DND-41 (cell line): ENCODE results near the gene MPPE1.

Source experiments
- ATAC-seq: fragments of 200-7000 bp; cut with Tn5 transposase; 3 replicates; pipeline ENCODE4 v1.9.1; 2021; ENCODE audit warnings: low read depth; ENCODE audit not compliant: insufficient read depth
- DNase-seq: peaks from one replicate; pipeline ENCODE4 v3.0.0-alpha.2; 2020
- H2AFZ ChIP-seq: 2 replicates; pipeline ENCODE4 v1.6.0; 2012; ENCODE audit warnings: low read depth, low read length
- H3K27ac ChIP-seq: 2 replicates; pipeline ENCODE4 v1.5.1; 2012; ENCODE audit warnings: low read length, inconsistent platforms
- H3K27me3 ChIP-seq: fragments of 200-600 bp; sonication (generic); 2 replicates; pipeline ENCODE4 v1.6.0; 2012; ENCODE audit warnings: low read length, mild to moderate bottlenecking, inconsistent platforms; ENCODE audit not compliant: insufficient read depth, poor library complexity
- H3K36me3 ChIP-seq: 2 replicates; pipeline ENCODE4 v1.5.1; 2012; ENCODE audit warnings: low read length, inconsistent platforms; ENCODE audit not compliant: insufficient read depth
- H3K4me1 ChIP-seq: 2 replicates; pipeline ENCODE4 v1.5.1; 2012; ENCODE audit warnings: mild to moderate bottlenecking, low read length; ENCODE audit not compliant: insufficient read depth
- H3K4me2 ChIP-seq: 2 replicates; pipeline ENCODE4 v1.6.0; 2012; ENCODE audit warnings: mild to moderate bottlenecking, moderate library complexity, low read length, inconsistent platforms; ENCODE audit not compliant: insufficient read depth
- H3K4me3 ChIP-seq, 2 experiments: fragments of 200-600 bp in 1 of 2; shearing (Covaris generic) in 1 of 2; 2 replicates each; pipeline ENCODE4 v1.5.1; 2012 to 2016; ENCODE audit warnings: inconsistent platforms in 2 of 2, low read length in 2 of 2, mild to moderate bottlenecking in 2 of 2, low read depth in 1 of 2, moderate library complexity in 1 of 2
- H3K79me2 ChIP-seq: 2 replicates; pipeline ENCODE4 v1.6.0; 2012; ENCODE audit warnings: low read length, inconsistent platforms; ENCODE audit not compliant: insufficient read depth
- H3K9ac ChIP-seq: 2 replicates; pipeline ENCODE4 v1.6.0; 2012; ENCODE audit warnings: low read depth, mild to moderate bottlenecking, inconsistent platforms, low read length, moderate library complexity
- H3K9me3 ChIP-seq: 2 replicates; pipeline ENCODE4 v1.5.1; 2012; ENCODE audit warnings: low read length, moderate library complexity, mild to moderate bottlenecking, inconsistent platforms; ENCODE audit not compliant: insufficient read depth, severe bottlenecking
- H4K20me1 ChIP-seq: 2 replicates; pipeline ENCODE4 v1.6.0; 2012; ENCODE audit warnings: low read length; ENCODE audit not compliant: insufficient read depth
- CTCF ChIP-seq: IDR thresholded peaks from 2 replicates; pipeline ENCODE4 v1.5.1; 2012; ENCODE audit warnings: borderline replicate concordance, low read length, moderate library complexity, mild to moderate bottlenecking; ENCODE audit not compliant: poor library complexity, severe bottlenecking; ENCODE audit errors: extremely low read depth
- EZH2 ChIP-seq: IDR thresholded peaks from 3 replicates; pipeline ENCODE4 v1.6.1; 2012; ENCODE audit warnings: borderline replicate concordance, low read depth, mild to moderate bottlenecking, moderate library complexity, low read length, inconsistent platforms; ENCODE audit not compliant: severe bottlenecking

MPPE1 gene

DNA sequence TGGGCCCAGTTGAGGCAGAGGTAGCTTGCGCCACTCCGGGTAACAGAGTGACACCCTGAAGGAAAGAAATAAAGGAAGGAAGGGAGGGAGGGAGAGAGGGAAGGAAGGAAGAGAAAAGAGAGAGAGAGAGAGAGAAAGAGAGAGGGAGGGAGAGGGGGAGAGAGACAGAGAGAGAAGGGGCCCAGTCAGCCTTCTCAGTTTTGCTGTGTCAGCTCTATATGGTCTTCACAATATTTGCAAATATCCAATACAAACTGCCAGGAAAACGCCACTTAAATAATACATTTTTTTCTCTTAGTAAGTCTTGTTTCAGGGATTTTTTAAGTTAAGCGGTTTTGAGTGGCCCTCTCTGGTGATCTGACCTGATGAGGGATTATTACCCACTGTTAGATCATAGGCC, 62.5 kb downstream of the MPPE1 start:
- H3K4me1 ChIP-seq = peaks cover 11% of the 10 kb centered on the region
- no peak overlapping the region for H3K4me2 ChIP-seq

DNA sequence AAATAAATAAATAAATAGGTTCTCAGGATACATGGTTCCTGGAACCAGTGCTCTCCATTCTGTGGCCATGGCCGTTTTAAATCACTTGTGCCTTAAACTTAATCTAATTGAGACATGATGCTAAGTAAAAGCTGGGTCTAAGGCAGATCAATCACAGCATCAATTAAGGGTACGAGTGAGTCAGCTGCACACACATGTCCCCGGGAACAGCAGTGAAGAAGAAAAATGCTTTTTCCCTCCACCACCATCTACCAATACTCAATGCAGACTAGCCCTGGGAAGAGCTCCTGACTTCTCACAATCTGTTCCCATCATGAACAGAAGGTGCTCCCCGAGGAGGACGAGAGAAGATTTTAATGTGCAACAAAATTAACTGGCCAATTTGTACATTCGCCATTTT, 63.7 kb downstream of the MPPE1 start:
- no peak for TF ChIP-seq EZH2
- TF ChIP-seq CTCF = no peak
- H3K27ac ChIP-seq = no peak overlapping the region
- H3K4me2 ChIP-seq = no peak overlapping the region
- no peak for ATAC-seq
- H4K20me1 ChIP-seq = no peaks in the 10 kb centered on the region
- no peaks in the 10 kb centered on the region for H3K4me1 ChIP-seq
- no peaks in the 10 kb centered on the region for H3K9me3 ChIP-seq
- H3K4me3 ChIP-seq = no peak overlapping the region
- H3K79me2 ChIP-seq = no peaks in the 10 kb centered on the region
- no peaks in the 10 kb centered on the region for H3K36me3 ChIP-seq
- no peak for DNase-seq
- H3K27me3 ChIP-seq = no peaks in the 10 kb centered on the region
- no peak overlapping the region for H3K9ac ChIP-seq
- no peak overlapping the region for H2AFZ ChIP-seq

More for the DNA sequence above, 62.5 kb downstream of the MPPE1 start:
- H4K20me1 ChIP-seq = no peaks in the 10 kb centered on the region
- TF ChIP-seq CTCF (no peak), EZH2 (no peak)
- DNase-seq (no peak), ATAC-seq (no peak)
- no peak overlapping the region for H3K27ac ChIP-seq
- H2AFZ ChIP-seq = no peak overlapping the region
- H3K9me3 ChIP-seq = no peaks in the 10 kb centered on the region
- H3K9ac ChIP-seq = no peak overlapping the region
- H3K36me3 ChIP-seq = no peaks in the 10 kb centered on the region
- no peaks in the 10 kb centered on the region for H3K27me3 ChIP-seq
- no peaks in the 10 kb centered on the region for H3K79me2 ChIP-seq
- no peak overlapping the region for H3K4me3 ChIP-seq

DNA sequence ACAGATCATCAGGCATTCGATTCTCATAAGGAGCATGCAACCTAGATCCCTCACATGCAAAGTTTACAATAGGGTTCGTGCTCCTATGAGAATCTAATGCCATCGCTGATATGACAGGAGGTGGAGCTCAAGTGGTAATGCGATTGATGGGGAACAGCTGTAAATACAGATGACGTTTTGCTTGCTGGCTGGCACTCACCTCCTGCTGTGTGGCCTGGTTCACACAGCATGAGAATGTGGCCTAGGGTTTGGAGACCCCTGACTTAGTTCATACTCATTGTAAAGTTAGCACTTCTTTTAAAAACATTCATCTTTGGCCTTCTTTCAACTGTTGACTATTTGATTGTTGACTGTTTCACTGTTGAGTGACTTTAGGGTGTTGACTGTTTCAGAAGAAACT, 65.6 kb downstream of the MPPE1 start:
- Histone ChIP-seq H2AFZ (no peak overlapping the region), H3K4me3 (no peak overlapping the region), H3K4me1 (no peaks in the 10 kb centered on the region), H3K4me2 (no peak overlapping the region), H3K9me3 (no peaks in the 10 kb centered on the region), H3K79me2 (no peaks in the 10 kb centered on the region), H3K9ac (no peak overlapping the region), H3K36me3 (no peaks in the 10 kb centered on the region), H4K20me1 (no peaks in the 10 kb centered on the region), H3K27me3 (no peaks in the 10 kb centered on the region), H3K27ac (no peak overlapping the region)
- TF ChIP-seq EZH2 = no peak
- TF ChIP-seq CTCF = no peak
- ATAC-seq = no peak
- no peak for DNase-seq

DNA sequence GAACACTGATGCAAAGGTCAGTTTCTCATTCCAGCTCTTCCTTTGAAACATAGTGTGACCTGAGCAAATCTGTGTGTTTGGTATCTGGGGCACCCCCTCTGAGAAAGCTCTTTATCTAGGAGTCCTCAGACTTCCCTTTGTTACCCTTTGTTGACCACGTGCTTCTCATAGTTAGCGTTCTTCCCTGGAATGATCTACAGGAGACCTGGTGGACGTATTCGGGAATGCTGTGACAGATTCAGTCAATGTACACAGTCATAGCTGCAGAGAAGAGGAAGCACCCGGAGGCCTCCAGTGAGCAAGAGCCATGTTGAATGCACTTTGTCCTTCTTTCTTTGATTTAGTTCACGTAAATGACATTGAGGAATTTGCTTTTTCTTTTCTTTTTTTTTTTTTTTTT, 67.6 kb downstream of the MPPE1 start:
- Histone ChIP-seq H4K20me1 (no peaks in the 10 kb centered on the region), H3K4me3 (no peak overlapping the region), H3K9ac (no peak overlapping the region), H3K27me3 (no peaks in the 10 kb centered on the region), H3K27ac (no peak overlapping the region), H2AFZ (no peak overlapping the region), H3K4me1 (no peaks in the 10 kb centered on the region), H3K4me2 (no peak overlapping the region), H3K79me2 (no peaks in the 10 kb centered on the region), H3K9me3 (no peaks in the 10 kb centered on the region), H3K36me3 (no peaks in the 10 kb centered on the region)
- ATAC-seq (no peak), DNase-seq (no peak)
- no peak for TF ChIP-seq CTCF
- TF ChIP-seq EZH2 = no peak
